HG02642 (cell line): ENCODE measurements around the gene IL5.
"Not testable (repeated sequence)": the region's sequence is repeated elsewhere in the genome, so short reads cannot be mapped to it uniquely, and the experiment has no call there.

ENCODE experiments used
- ATAC-seq: cut with Tn5 transposase; IDR thresholded peaks from one replicate; pipeline ENCODE4 v1.9.1; 2021; ENCODE audit warnings: mild to moderate bottlenecking; ENCODE audit not compliant: unreplicated experiment, poor library complexity

Gene IL5

GRCh38 chr5:132539716-132540115 lies 3.6 kb downstream of the IL5 start:
- no peak for ATAC-seq

- ATAC-seq: no peak
Observed at GRCh38 chr5:132530946-132531345, 12.4 kb downstream of the IL5 start.

- no peak for ATAC-seq
Observed at GRCh38 chr5:132528866-132529634, 14.3 kb downstream of the IL5 start.

GRCh38 chr5:132528021-132528420 lies 15.3 kb downstream of the IL5 start:
- ATAC-seq: no peak

GRCh38 chr5:132526974-132527564 lies 16.3 kb downstream of the IL5 start:
- no peak for ATAC-seq

- ATAC-seq: no peak
Observed at GRCh38 chr5:132526290-132526973, 16.9 kb downstream of the IL5 start.

GRCh38 chr5:132525299-132525724 lies 18.0 kb downstream of the IL5 start:
- peak; percentile 75 for ATAC-seq

- not testable (repeated sequence) for ATAC-seq
Observed at GRCh38 chr5:132524877-132525276, 18.4 kb downstream of the IL5 start.

- not testable (repeated sequence) for ATAC-seq
Observed at GRCh38 chr5:132522067-132522466, 21.3 kb downstream of the IL5 start.

- ATAC-seq: not testable (repeated sequence)
Observed at GRCh38 chr5:132513618-132514336, 29.5 kb downstream of the IL5 start.

GRCh38 chr5:132510076-132510475 lies 33.2 kb downstream of the IL5 start:
- ATAC-seq: no peak

- peak; percentile 52 for ATAC-seq
Observed at GRCh38 chr5:132506094-132506692, 37.1 kb downstream of the IL5 start.

- no peak for ATAC-seq
Observed at GRCh38 chr5:132505641-132506040, 37.7 kb downstream of the IL5 start.

GRCh38 chr5:132504746-132505145 lies 38.6 kb downstream of the IL5 start:
- no peak for ATAC-seq

GRCh38 chr5:132503244-132503643 lies 40.1 kb downstream of the IL5 start:
- ATAC-seq: no peak

- no peak for ATAC-seq
Observed at GRCh38 chr5:132501961-132502931, 41.1 kb downstream of the IL5 start.

GRCh38 chr5:132501629-132501956 lies 41.7 kb downstream of the IL5 start:
- ATAC-seq: no peak

- ATAC-seq: peak; percentile 39
Observed at GRCh38 chr5:132500931-132501628, 42.2 kb downstream of the IL5 start.
